ENCODE data around the gene CYP4F12. TPM values are rescaled to one million over a fixed set of nuclear protein-coding genes. Genes with fewer than 3 reads are reported as not detected.

Gene CYP4F12
- total and polyA plus RNA-seq, 2 of the 4 experiments (the other 2 are of a cell fraction), result not detected

DNA sequence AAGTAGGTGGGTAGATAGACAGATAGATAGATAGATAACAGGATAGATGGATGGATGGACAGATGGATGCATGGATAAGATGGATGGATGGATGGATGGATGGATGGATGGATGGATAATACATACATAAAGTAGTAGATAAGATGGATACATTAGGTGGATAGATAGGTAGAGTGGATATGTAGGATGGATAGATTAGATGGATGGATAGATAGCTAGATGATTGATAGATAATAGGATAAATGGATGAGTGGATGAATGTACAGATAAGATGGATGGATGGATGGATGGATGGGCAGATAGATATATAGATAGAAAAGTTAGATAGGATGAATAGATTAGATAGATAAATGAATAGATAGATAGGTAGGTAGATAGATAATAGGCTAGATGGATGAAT is 30.1 kb upstream of the CYP4F12 start:
- H3K27me3 ChIP-seq (ENCODE audit: control insufficient read depth, insufficient read depth, low read length), result no peaks in the 10 kb centered on the region
- H3K14ac ChIP-seq (replicated peaks; ENCODE audit: low read depth, low read length), result no peak overlapping the region
- no TSS peak for BruUV-seq (replicated peaks)
- H3K9me3 ChIP-seq (ENCODE audit: control insufficient read depth, insufficient read depth, low read length), result peaks cover 37% of the 10 kb centered on the region
- H3K4ac ChIP-seq (ENCODE audit: low read depth, low read length), result no peak overlapping the region
- H2AK9ac ChIP-seq (replicated peaks; ENCODE audit: low read depth, low read length, poor library complexity), result no peak overlapping the region
- no peak overlapping the region for H2AFZ ChIP-seq (replicated peaks; ENCODE audit: low read length, poor library complexity)
- no peak overlapping the region for H3K27ac ChIP-seq (ENCODE audit: insufficient read depth, low read length)
- H3K56ac ChIP-seq (ENCODE audit: extremely low read depth, insufficient read depth, low read length), result no peak overlapping the region
- no peaks in the 10 kb centered on the region for H3K36me3 ChIP-seq (ENCODE audit: control insufficient read depth, insufficient read depth, low read length)
- ATAC-seq (ENCODE audit: low read depth) (no peak), DNase-seq (no peak)
- H4K8ac ChIP-seq (ENCODE audit: low read depth in 2 of 2, low read length in 2 of 2), result no peak overlapping the region
- no peaks in the 10 kb centered on the region for H4K20me1 ChIP-seq (ENCODE audit: insufficient read depth, low read length)
- no peak overlapping the region for H3K4me2 ChIP-seq (ENCODE audit: low read depth, low read length)
- dilution Hi-C loops (cut with HindIII; ENCODE audit: low sequenced_read_pairs, unreplicated experiment), result no loop called here
- no peak overlapping the region for H2BK15ac ChIP-seq (ENCODE audit: low read depth, low read length)
- no peak overlapping the region for H3K23ac ChIP-seq (ENCODE audit: low read depth, low read length)
- H4K5ac ChIP-seq (ENCODE audit: low read depth, low read length), result no peak overlapping the region
- no peak overlapping the region for H2BK20ac ChIP-seq (ENCODE audit: low read depth, low read length)
- ChIA-PET CTCF (no interaction called here), POLR2A (ENCODE audit: unreplicated experiment) (no interaction called here)
- in situ Hi-C loops (cut with MboI; ENCODE audit: low sequenced_read_pairs), result loop anchor here (25.0 kb wide), 2 partner anchors 544 to 769 kb away; partner anchors contain the start of genes AP1M1 and FAM32A
- TF ChIP-seq, protein P1, sequence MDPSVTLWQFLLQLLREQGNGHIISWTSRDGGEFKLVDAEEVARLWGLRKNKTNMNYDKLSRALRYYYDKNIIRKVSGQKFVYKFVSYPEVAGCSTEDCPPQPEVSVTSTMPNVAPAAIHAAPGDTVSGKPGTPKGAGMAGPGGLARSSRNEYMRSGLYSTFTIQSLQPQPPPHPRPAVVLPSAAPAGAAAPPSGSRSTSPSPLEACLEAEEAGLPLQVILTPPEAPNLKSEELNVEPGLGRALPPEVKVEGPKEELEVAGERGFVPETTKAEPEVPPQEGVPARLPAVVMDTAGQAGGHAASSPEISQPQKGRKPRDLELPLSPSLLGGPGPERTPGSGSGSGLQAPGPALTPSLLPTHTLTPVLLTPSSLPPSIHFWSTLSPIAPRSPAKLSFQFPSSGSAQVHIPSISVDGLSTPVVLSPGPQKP (IDR thresholded peaks at IDR 0.05; ENCODE audit: borderline replicate concordance, low read depth, low read length), result no peak
- no peak for TF ChIP-seq CEBPB (IDR thresholded peaks at IDR 0.05; ENCODE audit: low read depth, low read length)
- H3K9me1 ChIP-seq (ENCODE audit: insufficient read depth, low read length), result no peaks in the 10 kb centered on the region
- no peak overlapping the region for H2AK5ac ChIP-seq (ENCODE audit: low read depth, low read length)
- no peak overlapping the region for H2BK5ac ChIP-seq (ENCODE audit: low read depth, low read length, poor library complexity, severe bottlenecking)
- intact Hi-C loops (cut with micrococcal nuclease), result no loop called here
- H3K9ac ChIP-seq (ENCODE audit: low read depth, low read length), result no peak overlapping the region
- H3K4me1 ChIP-seq (ENCODE audit: control insufficient read depth, insufficient read depth, low read length), result no peaks in the 10 kb centered on the region
- no peak overlapping the region for H3K4me3 ChIP-seq (ENCODE audit: insufficient read depth, low read depth, low read length)
- H3K18ac ChIP-seq (ENCODE audit: low read depth, low read length), result no peak overlapping the region
- H2BK120ac ChIP-seq (ENCODE audit: low read depth, low read length), result no peak overlapping the region
- H4K91ac ChIP-seq (ENCODE audit: insufficient read depth, low read depth, low read length), result no peak overlapping the region
- H3K79me1 ChIP-seq (ENCODE audit: low read depth in 1 of 2, low read length in 2 of 2), result no peaks in the 10 kb centered on the region

Measured in IMR-90 (cell line).